CD14-positive monocyte (primary cell): Measurements from ENCODE around the gene PDLIM7. TPM values are rescaled to one million over a fixed set of nuclear protein-coding genes. Genes with fewer than 3 reads are reported as not detected.

Experiments
- DNase-seq, 3 donors: peaks; one replicate each; pipeline ENCODE4 v3.0.0-alpha.2; 2011 to 2022
- H2AFZ ChIP-seq: 2 replicates; pipeline ENCODE4 v1.6.0; 2012; ENCODE audit warnings: mild to moderate bottlenecking, low read depth, low read length, inconsistent platforms; ENCODE audit not compliant: insufficient read depth, poor library complexity, severe bottlenecking
- H3K27ac ChIP-seq, 2 donors: 1 replicate in 1 of 2; 2 replicates in 1 of 2; pipeline ENCODE4 v1.5.1; 2012 to 2013; ENCODE audit warnings: low read length in 2 of 2, control low read depth in 1 of 2, inconsistent platforms in 1 of 2, low read depth in 1 of 2, mild to moderate bottlenecking in 1 of 2
- H3K27me3 ChIP-seq, 2 donors: one replicate each; pipeline versions ENCODE4 v1.6.0 to v1.6.1; 2011 to 2013; ENCODE audit warnings: low read length in 2 of 2; ENCODE audit not compliant: control insufficient read depth in 2 of 2, insufficient read depth in 2 of 2
- H3K36me3 ChIP-seq, 2 donors: replicated peaks in 1 of 2; 1 replicate in 1 of 2; 2 replicates in 1 of 2; pipeline versions ENCODE4 v1.5.1 to v1.6.1; 2012 to 2013; ENCODE audit warnings: low read length in 2 of 2, control low read depth in 1 of 2, inconsistent platforms in 1 of 2, mild to moderate bottlenecking in 1 of 2; ENCODE audit not compliant: insufficient read depth in 2 of 2, control insufficient read depth in 1 of 2
- H3K4me1 ChIP-seq, 2 donors: 1 replicate in 1 of 2; 2 replicates in 1 of 2; pipeline versions ENCODE4 v1.5.1 to v1.6.1; 2012 to 2013; ENCODE audit warnings: low read length in 2 of 2, control low read depth in 1 of 2, inconsistent platforms in 1 of 2, mild to moderate bottlenecking in 1 of 2, moderate library complexity in 1 of 2; ENCODE audit not compliant: insufficient read depth in 2 of 2, control insufficient read depth in 1 of 2
- H3K4me2 ChIP-seq: replicated peaks from 2 replicates; pipeline ENCODE3; 2012; ENCODE audit warnings: low read length, moderate library complexity, mild to moderate bottlenecking; ENCODE audit not compliant: poor library complexity, severe bottlenecking; ENCODE audit errors: extremely low read depth
- H3K4me3 ChIP-seq, 3 experiments: fragments of 200-600 bp in 1 of 3; sonication (generic) in 1 of 3; replicated peaks in 1 of 3; 1 replicate in 2 of 3; 2 replicates in 1 of 3; pipeline ENCODE4 v1.5.1; 2011 to 2013; ENCODE audit warnings: low read length in 3 of 3, mild to moderate bottlenecking in 3 of 3, control low read depth in 2 of 3, low read depth in 2 of 3, inconsistent platforms in 1 of 3, moderate library complexity in 1 of 3
- H3K79me2 ChIP-seq: 2 replicates; pipeline ENCODE4 v1.6.0; 2012; ENCODE audit warnings: mild to moderate bottlenecking, control low read depth, inconsistent platforms, low read length, moderate library complexity; ENCODE audit not compliant: insufficient read depth
- H3K9ac ChIP-seq: 2 replicates; pipeline ENCODE4 v1.6.0; 2017; ENCODE audit warnings: low read length, mild to moderate bottlenecking; ENCODE audit not compliant: insufficient read depth, poor library complexity, severe bottlenecking
- H3K9me3 ChIP-seq, 2 donors: replicated peaks in 1 of 2; 1 replicate in 1 of 2; 2 replicates in 1 of 2; pipeline versions ENCODE4 v1.5.1 to v1.6.1; 2012 to 2013; ENCODE audit warnings: low read length in 2 of 2, control low read depth in 1 of 2; ENCODE audit not compliant: control insufficient read depth in 1 of 2, insufficient read depth in 1 of 2
- H4K20me1 ChIP-seq: 2 replicates; pipeline ENCODE4 v1.6.0; 2012; ENCODE audit warnings: mild to moderate bottlenecking, low read length, control low read depth, moderate library complexity; ENCODE audit not compliant: insufficient read depth
- H3K27ac Mint-ChIP-seq, 7 donors: one replicate each; pipeline ENCODE4 v1.8.0; 2020; ENCODE audit warnings: mild to moderate bottlenecking in 7 of 7, mixed read lengths in 7 of 7, moderate library complexity in 6 of 7, inconsistent platforms in 2 of 7
- H3K27me3 Mint-ChIP-seq, 3 donors: one replicate each; pipeline ENCODE4 v1.8.0; 2021 to 2022; ENCODE audit warnings: low read depth in 3 of 3, mild to moderate bottlenecking in 3 of 3, mixed read lengths in 3 of 3, moderate library complexity in 3 of 3, inconsistent platforms in 1 of 3
- H3K36me3 Mint-ChIP-seq, 2 donors: one replicate each; pipeline ENCODE4 v1.8.0; 2020; ENCODE audit warnings: mixed read lengths in 2 of 2, inconsistent platforms in 1 of 2, mild to moderate bottlenecking in 1 of 2
- H3K4me1 Mint-ChIP-seq: one replicate; pipeline ENCODE4 v1.8.0; 2020; ENCODE audit warnings: mild to moderate bottlenecking, mixed read lengths
- H3K4me3 Mint-ChIP-seq, 2 donors: one replicate each; pipeline ENCODE4 v1.8.0; 2020; ENCODE audit warnings: mild to moderate bottlenecking in 2 of 2, mixed read lengths in 2 of 2, moderate library complexity in 1 of 2
- H3K9me3 Mint-ChIP-seq, 7 donors: one replicate each; pipeline ENCODE4 v1.8.0; 2020 to 2022; ENCODE audit warnings: mixed read lengths in 7 of 7, mild to moderate bottlenecking in 6 of 7, moderate library complexity in 6 of 7, inconsistent platforms in 2 of 7
- WGBS: methylation state at CpG from one replicate; pipeline ENCODE4 v1.1.5; 2013; ENCODE audit warnings: missing lambda C conversion rate; ENCODE audit not compliant: insufficient coverage; 5-methylcytosine and 5-hydroxymethylcytosine counted together
- intact Hi-C, 2 donors: fragments of 100-400 bp; cut with micrococcal nuclease; formaldehyde crosslinking; loops; one replicate each; pipeline versions ENCODE4 v1.15.0 to v1.15.1; 2023
- polyA plus RNA-seq, 3 donors: library from polyadenylated mRNA; depleted of rRNA in 1 of 3; unstranded in 2 of 3; stranded (reverse) in 1 of 3; fragments of 300-500 nt in 2 of 3; fragments of >200 nt in 1 of 3; fragmentation: Illumina TruSeq in 2 of 3; gene quantifications; 1 replicate in 2 of 3; 2 replicates in 1 of 3; pipeline ENCODE4 v1.2.3, GENCODE V29; 2012 to 2021
- TF ChIP-seq, protein P1 (sequence below): fragments of 200-600 bp; IDR thresholded peaks from one replicate; pipeline ENCODE4 v1.8.0; 2022; ENCODE audit warnings: antibody characterized with exemption, mild to moderate bottlenecking

PDLIM7 gene
- polyA plus RNA-seq, 3 donors, result 21.6 to 126 (median 27.2) TPM

DNA sequence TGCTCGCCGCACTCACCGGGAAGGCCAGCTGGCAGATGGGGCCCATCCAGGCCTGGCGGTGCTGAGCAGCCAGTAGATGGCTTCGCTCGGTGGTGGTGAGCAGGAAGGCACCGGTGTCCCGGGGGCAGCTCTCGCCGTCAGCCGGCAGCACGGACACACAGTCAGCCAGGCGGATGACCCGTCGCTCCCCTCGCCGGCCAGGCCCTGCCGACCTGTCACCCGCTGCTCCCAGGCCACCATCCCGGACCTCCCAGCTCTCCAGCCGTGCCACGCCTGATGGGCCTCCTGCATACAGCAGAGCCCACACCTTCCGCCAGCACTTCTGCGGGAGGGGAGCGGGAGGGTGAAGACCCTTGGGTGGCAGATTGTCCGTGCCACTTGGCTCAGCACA lies 10.8 kb upstream of the PDLIM7 start:
- TF ChIP-seq, protein P1, sequence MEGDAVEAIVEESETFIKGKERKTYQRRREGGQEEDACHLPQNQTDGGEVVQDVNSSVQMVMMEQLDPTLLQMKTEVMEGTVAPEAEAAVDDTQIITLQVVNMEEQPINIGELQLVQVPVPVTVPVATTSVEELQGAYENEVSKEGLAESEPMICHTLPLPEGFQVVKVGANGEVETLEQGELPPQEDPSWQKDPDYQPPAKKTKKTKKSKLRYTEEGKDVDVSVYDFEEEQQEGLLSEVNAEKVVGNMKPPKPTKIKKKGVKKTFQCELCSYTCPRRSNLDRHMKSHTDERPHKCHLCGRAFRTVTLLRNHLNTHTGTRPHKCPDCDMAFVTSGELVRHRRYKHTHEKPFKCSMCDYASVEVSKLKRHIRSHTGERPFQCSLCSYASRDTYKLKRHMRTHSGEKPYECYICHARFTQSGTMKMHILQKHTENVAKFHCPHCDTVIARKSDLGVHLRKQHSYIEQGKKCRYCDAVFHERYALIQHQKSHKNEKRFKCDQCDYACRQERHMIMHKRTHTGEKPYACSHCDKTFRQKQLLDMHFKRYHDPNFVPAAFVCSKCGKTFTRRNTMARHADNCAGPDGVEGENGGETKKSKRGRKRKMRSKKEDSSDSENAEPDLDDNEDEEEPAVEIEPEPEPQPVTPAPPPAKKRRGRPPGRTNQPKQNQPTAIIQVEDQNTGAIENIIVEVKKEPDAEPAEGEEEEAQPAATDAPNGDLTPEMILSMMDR, result no peak
- Histone ChIP-seq H3K9me3 (no peaks in the 10 kb centered on the region), H3K4me1 (peaks cover 61 to 83% of the 10 kb centered on the region in 2 donors), H3K27ac (peak overlapping the region; percentile 98 to 100), H3K9ac (peak overlapping the region; percentile 99), H3K36me3 (peaks cover 45 to 54% of the 10 kb centered on the region in 2 donors), H4K20me1 (peaks cover 56% of the 10 kb centered on the region), H3K79me2 (peaks cover 65% of the 10 kb centered on the region), H3K4me2 (peak overlapping the region; percentile 99), H3K4me3 (peak overlapping the region; percentile 82 to 100 (median 96)), H3K27me3 (no peaks in the 10 kb centered on the region), H2AFZ (peak overlapping the region; percentile 26)
- Mint-ChIP-seq H3K4me3 (peak overlapping the region; percentile 98 to 99), H3K27me3 (peaks cover 0 to 8% (median 3%) of the 10 kb centered on the region in 3 donors), H3K9me3 (peaks cover 0 to 5% (median 0%) of the 10 kb centered on the region in 7 donors), H3K4me1 (peaks cover 57% of the 10 kb centered on the region), H3K36me3 (peaks cover 50 to 75% of the 10 kb centered on the region in 2 donors), H3K27ac (peak overlapping the region; percentile 99 to 100 (median 99))
- no peak for DNase-seq
- intact Hi-C loops, result loop anchor here in 1 of 2 donors (2.0 to 10.0 kb wide), 2 partner anchors 13 to 193 kb away; partner anchors contain the start of gene MXD3
- 18% methylated on average over 21 of the region's 26 CpGs for WGBS

DNA sequence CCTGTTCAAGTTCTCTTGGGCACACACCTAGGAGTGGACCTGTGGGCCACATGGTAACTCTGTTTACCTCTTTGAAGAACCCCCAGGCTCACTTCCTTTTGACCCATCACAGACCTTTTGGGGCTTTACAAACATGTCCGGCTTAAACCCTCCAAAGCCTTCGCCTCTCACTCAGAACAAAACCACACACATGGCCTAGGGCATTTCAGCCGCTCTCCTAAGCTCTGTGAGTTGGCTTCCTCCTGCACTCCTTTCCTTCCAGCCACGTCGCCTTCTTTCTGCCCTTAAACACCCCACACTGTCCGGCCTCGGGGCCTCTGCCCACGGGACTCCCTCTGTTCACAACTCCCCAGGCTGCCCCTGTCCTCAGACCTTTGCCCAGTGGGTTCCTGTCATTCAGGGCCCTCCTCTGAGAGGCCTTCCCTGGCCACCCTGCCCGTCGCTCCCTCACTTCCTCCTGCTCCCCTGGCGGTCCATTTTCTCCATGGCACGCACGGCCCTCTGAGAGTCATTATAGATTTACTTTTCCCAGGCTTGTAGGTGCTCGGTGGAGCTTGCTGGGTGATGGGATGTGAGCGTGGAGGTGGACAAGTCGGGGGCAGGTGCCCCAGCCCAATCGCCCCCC lies 10.3 kb upstream of the PDLIM7 start:
- H3K27me3 Mint-ChIP-seq, result peaks cover 0 to 8% (median 3%) of the 10 kb centered on the region in 3 donors
- Histone ChIP-seq H3K9me3 (no peaks in the 10 kb centered on the region), H3K4me1 (peaks cover 66 to 88% of the 10 kb centered on the region in 2 donors), H3K79me2 (peaks cover 62% of the 10 kb centered on the region), H4K20me1 (peaks cover 61% of the 10 kb centered on the region), H3K27me3 (no peaks in the 10 kb centered on the region), H2AFZ (peak overlapping the region; percentile 26), H3K27ac (peak overlapping the region; percentile 98 to 100), H3K9ac (peak overlapping the region; percentile 99), H3K4me3 (peak overlapping the region; percentile 82 to 100 (median 96)), H3K4me2 (peak overlapping the region; percentile 99), H3K36me3 (peaks cover 45 to 54% of the 10 kb centered on the region in 2 donors)
- peak overlapping the region; percentile 99 to 100 (median 99) for H3K27ac Mint-ChIP-seq
- peak overlapping the region; percentile 98 to 99 for H3K4me3 Mint-ChIP-seq
- intact Hi-C loops, result loop anchor here in 1 of 2 donors (2.0 to 10.0 kb wide), 2 partner anchors 13 to 193 kb away; partner anchors contain the start of gene MXD3
- H3K9me3 Mint-ChIP-seq, result peaks cover 0 to 5% (median 0%) of the 10 kb centered on the region in 7 donors
- peaks cover 62% of the 10 kb centered on the region for H3K4me1 Mint-ChIP-seq
- H3K36me3 Mint-ChIP-seq, result peaks cover 49 to 75% of the 10 kb centered on the region in 2 donors
- WGBS, result 10% methylated on average over 12 of the region's 17 CpGs
- TF ChIP-seq, protein P1, result peak; percentile 37
- peak in 2 of 3 donors; percentile 70 to 71 for DNase-seq
